SK-N-SH treated with all-trans-retinoic acid at 6 μM for 48 hours (cell line): ENCODE results near the gene IL17RD.
A peak's percentile ranks its signal among the peaks of the same experiment; 100 is the strongest.

Source experiments
- ATAC-seq: fragments of 200-7000 bp; cut with Tn5 transposase; 3 replicates; pipeline ENCODE4 v1.9.1; 2020; ENCODE audit warnings: mild to moderate bottlenecking, moderate library complexity
- ARNTL ChIP-seq: fragments of 450-650 bp; formaldehyde crosslinking; IDR thresholded peaks from 2 replicates; pipeline ENCODE4 v1.5.0; 2020; ENCODE audit warnings: low read depth, mild to moderate bottlenecking, moderate library complexity, borderline replicate concordance
- BACH2 ChIP-seq: fragments of 250-450 bp; sonication (Bioruptor Pico); IDR thresholded peaks from 2 replicates; pipeline ENCODE4 v1.9.0; 2021; ENCODE audit warnings: mild to moderate bottlenecking, borderline replicate concordance
- CSDC2 ChIP-seq: fragments of 250-450 bp; sonication (Bioruptor Pico); IDR thresholded peaks from 2 replicates; pipeline ENCODE4 v1.5.0; 2020; ENCODE audit warnings: mild to moderate bottlenecking, moderate library complexity
- ESRRG ChIP-seq: fragments of 250-450 bp; sonication (Bioruptor Pico); IDR thresholded peaks from 2 replicates; pipeline ENCODE4 v1.6.1; 2021; ENCODE audit warnings: mild to moderate bottlenecking
- GLIS3 ChIP-seq: fragments of 250-450 bp; sonication (Bioruptor Pico); IDR thresholded peaks from 2 replicates; pipeline ENCODE4 v1.5.0; 2020; ENCODE audit warnings: mild to moderate bottlenecking, moderate library complexity
- ISL1 ChIP-seq: fragments of 250-450 bp; sonication (Bioruptor Pico); IDR thresholded peaks from 2 replicates; pipeline ENCODE4 v2.1.2; 2022; ENCODE audit warnings: mild to moderate bottlenecking, moderate library complexity
- OSR1 ChIP-seq: fragments of 250-450 bp; sonication (Bioruptor Pico); IDR thresholded peaks from 2 replicates; pipeline ENCODE4 v1.8.0; 2022; ENCODE audit warnings: moderate library complexity, mild to moderate bottlenecking, inconsistent platforms
- PPARA ChIP-seq: fragments of 250-450 bp; sonication (Bioruptor Pico); IDR thresholded peaks from 2 replicates; pipeline ENCODE4 v1.5.0; 2020; ENCODE audit warnings: mild to moderate bottlenecking, borderline replicate concordance
- RARB ChIP-seq: fragments of 250-450 bp; sonication (Bioruptor Pico); IDR thresholded peaks from 2 replicates; pipeline ENCODE4 v1.8.0; 2021; ENCODE audit warnings: mild to moderate bottlenecking, moderate library complexity
- TOX ChIP-seq: fragments of 250-450 bp; sonication (Bioruptor Pico); IDR thresholded peaks from 2 replicates; pipeline ENCODE4 v1.8.0; 2021; ENCODE audit warnings: mild to moderate bottlenecking, moderate library complexity, borderline replicate concordance
- ZC3H10 ChIP-seq: fragments of 250-450 bp; sonication (Bioruptor Pico); IDR thresholded peaks from 2 replicates; pipeline ENCODE4 v1.5.1; 2021; ENCODE audit warnings: mild to moderate bottlenecking, moderate library complexity
- ZFP3 ChIP-seq: fragments of 250-450 bp; sonication (Bioruptor Pico); IDR thresholded peaks from 2 replicates; pipeline ENCODE4 v1.5.0; 2020; ENCODE audit warnings: mild to moderate bottlenecking, moderate library complexity
- ZFP30 ChIP-seq: fragments of 450-650 bp; formaldehyde crosslinking; IDR thresholded peaks from 2 replicates; pipeline ENCODE4 v1.5.0; 2022; ENCODE audit warnings: mild to moderate bottlenecking, moderate library complexity
- ZNF565 ChIP-seq: fragments of 450-650 bp; formaldehyde crosslinking; conservative IDR thresholded peaks from 2 replicates; pipeline ENCODE4 v1.5.0; 2020; ENCODE audit warnings: low read depth, mild to moderate bottlenecking, moderate library complexity
- ZNF70 ChIP-seq: fragments of 450-650 bp; formaldehyde crosslinking; IDR thresholded peaks from 2 replicates; pipeline ENCODE4 v1.5.0; 2020; ENCODE audit warnings: mild to moderate bottlenecking, moderate library complexity
- ZNF8 ChIP-seq: fragments of 450-650 bp; formaldehyde crosslinking; IDR thresholded peaks from 2 replicates; pipeline ENCODE4 v1.5.0; 2020; ENCODE audit warnings: mild to moderate bottlenecking, moderate library complexity
- TF ChIP-seq, protein P1 (sequence below): fragments of 250-450 bp; sonication (Bioruptor Pico); IDR thresholded peaks from 2 replicates; pipeline ENCODE4 v1.5.0; 2020; ENCODE audit warnings: mild to moderate bottlenecking, moderate library complexity
- TF ChIP-seq, protein P2 (sequence below): fragments of 250-450 bp; sonication (Bioruptor Pico); IDR thresholded peaks from 2 replicates; pipeline ENCODE4 v1.5.1; 2021; ENCODE audit warnings: mild to moderate bottlenecking, moderate library complexity
- TF ChIP-seq, protein P3 (sequence below): fragments of 250-450 bp; sonication (Bioruptor Pico); IDR thresholded peaks from 2 replicates; pipeline ENCODE4 v1.8.0; 2021; ENCODE audit warnings: low read depth, mild to moderate bottlenecking, moderate library complexity, borderline replicate concordance
- TF ChIP-seq, protein P4 (sequence below): fragments of 250-450 bp; sonication (Bioruptor Pico); IDR thresholded peaks from 2 replicates; pipeline ENCODE4 v1.5.1; 2020; ENCODE audit warnings: low read depth, mild to moderate bottlenecking, moderate library complexity
- TF ChIP-seq, protein P5 (sequence below): fragments of 250-450 bp; sonication (Bioruptor Pico); IDR thresholded peaks from 2 replicates; pipeline ENCODE4 v1.8.0; 2020; ENCODE audit warnings: mild to moderate bottlenecking, moderate library complexity, borderline replicate concordance

Gene IL17RD

DNA sequence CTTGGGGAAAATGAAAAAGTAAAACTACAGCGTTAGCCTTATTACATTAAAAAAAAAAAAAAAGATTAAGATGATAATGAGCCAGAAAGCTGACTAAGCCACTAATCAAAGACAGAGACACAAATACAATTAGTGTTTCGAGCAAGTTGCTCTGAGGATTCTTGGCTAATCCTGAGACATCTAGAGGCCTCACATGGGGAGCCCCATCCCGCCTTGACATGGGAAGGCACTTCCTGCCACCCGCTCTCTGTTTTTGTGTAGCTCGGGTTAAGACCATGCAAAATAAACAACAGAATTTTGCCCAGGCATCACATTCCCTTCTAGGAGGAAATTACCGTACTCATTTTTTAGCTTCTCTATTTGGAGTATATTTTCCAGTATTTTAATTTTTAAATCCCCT lies 19.4 kb upstream of the IL17RD start:
- TF ChIP-seq ESRRG, result no peak
- TF ChIP-seq, protein P1, sequence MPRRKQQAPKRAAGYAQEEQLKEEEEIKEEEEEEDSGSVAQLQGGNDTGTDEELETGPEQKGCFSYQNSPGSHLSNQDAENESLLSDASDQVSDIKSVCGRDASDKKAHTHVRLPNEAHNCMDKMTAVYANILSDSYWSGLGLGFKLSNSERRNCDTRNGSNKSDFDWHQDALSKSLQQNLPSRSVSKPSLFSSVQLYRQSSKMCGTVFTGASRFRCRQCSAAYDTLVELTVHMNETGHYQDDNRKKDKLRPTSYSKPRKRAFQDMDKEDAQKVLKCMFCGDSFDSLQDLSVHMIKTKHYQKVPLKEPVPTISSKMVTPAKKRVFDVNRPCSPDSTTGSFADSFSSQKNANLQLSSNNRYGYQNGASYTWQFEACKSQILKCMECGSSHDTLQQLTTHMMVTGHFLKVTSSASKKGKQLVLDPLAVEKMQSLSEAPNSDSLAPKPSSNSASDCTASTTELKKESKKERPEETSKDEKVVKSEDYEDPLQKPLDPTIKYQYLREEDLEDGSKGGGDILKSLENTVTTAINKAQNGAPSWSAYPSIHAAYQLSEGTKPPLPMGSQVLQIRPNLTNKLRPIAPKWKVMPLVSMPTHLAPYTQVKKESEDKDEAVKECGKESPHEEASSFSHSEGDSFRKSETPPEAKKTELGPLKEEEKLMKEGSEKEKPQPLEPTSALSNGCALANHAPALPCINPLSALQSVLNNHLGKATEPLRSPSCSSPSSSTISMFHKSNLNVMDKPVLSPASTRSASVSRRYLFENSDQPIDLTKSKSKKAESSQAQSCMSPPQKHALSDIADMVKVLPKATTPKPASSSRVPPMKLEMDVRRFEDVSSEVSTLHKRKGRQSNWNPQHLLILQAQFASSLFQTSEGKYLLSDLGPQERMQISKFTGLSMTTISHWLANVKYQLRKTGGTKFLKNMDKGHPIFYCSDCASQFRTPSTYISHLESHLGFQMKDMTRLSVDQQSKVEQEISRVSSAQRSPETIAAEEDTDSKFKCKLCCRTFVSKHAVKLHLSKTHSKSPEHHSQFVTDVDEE, result no peak
- TF ChIP-seq, protein P2, sequence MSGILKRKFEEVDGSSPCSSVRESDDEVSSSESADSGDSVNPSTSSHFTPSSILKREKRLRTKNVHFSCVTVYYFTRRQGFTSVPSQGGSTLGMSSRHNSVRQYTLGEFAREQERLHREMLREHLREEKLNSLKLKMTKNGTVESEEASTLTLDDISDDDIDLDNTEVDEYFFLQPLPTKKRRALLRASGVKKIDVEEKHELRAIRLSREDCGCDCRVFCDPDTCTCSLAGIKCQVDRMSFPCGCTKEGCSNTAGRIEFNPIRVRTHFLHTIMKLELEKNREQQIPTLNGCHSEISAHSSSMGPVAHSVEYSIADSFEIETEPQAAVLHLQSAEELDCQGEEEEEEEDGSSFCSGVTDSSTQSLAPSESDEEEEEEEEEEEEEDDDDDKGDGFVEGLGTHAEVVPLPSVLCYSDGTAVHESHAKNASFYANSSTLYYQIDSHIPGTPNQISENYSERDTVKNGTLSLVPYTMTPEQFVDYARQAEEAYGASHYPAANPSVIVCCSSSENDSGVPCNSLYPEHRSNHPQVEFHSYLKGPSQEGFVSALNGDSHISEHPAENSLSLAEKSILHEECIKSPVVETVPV (CRISPR knock-in tag), result no peak
- TF ChIP-seq ZNF70 (CRISPR knock-in tag), result no peak
- no peak for TF ChIP-seq PPARA
- TF ChIP-seq, protein P3, sequence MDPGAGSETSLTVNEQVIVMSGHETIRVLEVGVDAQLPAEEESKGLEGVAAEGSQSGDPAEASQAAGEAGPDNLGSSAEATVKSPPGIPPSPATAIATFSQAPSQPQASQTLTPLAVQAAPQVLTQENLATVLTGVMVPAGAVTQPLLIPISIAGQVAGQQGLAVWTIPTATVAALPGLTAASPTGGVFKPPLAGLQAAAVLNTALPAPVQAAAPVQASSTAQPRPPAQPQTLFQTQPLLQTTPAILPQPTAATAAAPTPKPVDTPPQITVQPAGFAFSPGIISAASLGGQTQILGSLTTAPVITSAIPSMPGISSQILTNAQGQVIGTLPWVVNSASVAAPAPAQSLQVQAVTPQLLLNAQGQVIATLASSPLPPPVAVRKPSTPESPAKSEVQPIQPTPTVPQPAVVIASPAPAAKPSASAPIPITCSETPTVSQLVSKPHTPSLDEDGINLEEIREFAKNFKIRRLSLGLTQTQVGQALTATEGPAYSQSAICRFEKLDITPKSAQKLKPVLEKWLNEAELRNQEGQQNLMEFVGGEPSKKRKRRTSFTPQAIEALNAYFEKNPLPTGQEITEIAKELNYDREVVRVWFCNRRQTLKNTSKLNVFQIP (CRISPR knock-in tag), result no peak
- no peak for TF ChIP-seq ZNF8 (CRISPR knock-in tag)
- TF ChIP-seq CSDC2, result no peak
- TF ChIP-seq, protein P4, sequence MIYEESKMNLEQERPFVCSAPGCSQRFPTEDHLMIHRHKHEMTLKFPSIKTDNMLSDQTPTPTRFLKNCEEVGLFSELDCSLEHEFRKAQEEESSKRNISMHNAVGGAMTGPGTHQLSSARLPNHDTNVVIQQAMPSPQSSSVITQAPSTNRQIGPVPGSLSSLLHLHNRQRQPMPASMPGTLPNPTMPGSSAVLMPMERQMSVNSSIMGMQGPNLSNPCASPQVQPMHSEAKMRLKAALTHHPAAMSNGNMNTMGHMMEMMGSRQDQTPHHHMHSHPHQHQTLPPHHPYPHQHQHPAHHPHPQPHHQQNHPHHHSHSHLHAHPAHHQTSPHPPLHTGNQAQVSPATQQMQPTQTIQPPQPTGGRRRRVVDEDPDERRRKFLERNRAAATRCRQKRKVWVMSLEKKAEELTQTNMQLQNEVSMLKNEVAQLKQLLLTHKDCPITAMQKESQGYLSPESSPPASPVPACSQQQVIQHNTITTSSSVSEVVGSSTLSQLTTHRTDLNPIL, result no peak
- no peak for TF ChIP-seq ZFP30 (CRISPR knock-in tag)
- TF ChIP-seq ISL1, result no peak
- TF ChIP-seq ZC3H10 (CRISPR knock-in tag), result no peak
- no peak for TF ChIP-seq ZNF565 (CRISPR knock-in tag)
- TF ChIP-seq TOX, result no peak
- TF ChIP-seq OSR1 (CRISPR knock-in tag), result no peak
- no peak for TF ChIP-seq GLIS3 (CRISPR knock-in tag)
- TF ChIP-seq ARNTL, result no peak
- TF ChIP-seq BACH2 (CRISPR knock-in tag), result no peak
- TF ChIP-seq, all 23 proteins: peak for 0

DNA sequence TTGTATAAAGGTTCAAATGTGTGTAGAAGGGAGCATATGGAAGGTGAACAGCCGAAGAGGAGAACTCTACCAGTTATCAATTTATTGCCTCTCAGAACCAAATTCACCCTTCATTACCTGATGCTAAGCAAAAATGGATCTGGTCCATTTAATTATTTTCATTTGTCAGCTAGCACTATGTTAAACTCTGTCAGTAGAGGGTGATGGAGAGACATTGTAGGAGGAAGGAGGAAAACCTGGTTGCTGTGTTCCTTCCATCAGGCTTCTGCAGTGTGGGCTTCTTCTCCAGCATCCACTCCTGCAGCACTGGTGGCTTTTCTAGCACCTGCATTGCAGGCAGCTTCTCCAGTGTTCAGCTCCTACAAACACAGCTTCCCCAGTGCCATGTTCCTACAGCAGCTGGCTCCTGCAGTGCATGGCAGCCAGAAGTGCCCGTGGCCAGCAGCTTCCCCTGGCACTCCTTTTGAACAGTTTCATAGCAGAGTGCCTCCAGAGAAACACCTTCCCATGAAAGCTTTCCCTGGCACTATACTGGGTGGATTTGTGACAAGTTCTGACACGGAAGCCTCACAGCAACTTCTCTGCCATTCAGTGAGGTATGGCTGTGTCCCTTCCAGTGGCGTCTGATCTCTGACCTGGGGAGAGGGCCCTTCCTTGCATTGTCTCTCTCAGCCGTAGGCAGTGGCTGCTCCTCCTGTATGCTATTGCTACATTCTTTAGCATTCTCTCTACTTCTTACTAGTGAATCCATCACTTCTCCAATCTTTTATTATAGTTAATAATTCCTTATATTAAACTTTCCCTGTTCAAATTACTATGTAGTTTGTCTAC lies 14.6 kb upstream of the IL17RD start:
- peak; percentile 87 for ATAC-seq
- TF ChIP-seq, protein P2 (CRISPR knock-in tag), result no peak
- TF ChIP-seq, protein P5, sequence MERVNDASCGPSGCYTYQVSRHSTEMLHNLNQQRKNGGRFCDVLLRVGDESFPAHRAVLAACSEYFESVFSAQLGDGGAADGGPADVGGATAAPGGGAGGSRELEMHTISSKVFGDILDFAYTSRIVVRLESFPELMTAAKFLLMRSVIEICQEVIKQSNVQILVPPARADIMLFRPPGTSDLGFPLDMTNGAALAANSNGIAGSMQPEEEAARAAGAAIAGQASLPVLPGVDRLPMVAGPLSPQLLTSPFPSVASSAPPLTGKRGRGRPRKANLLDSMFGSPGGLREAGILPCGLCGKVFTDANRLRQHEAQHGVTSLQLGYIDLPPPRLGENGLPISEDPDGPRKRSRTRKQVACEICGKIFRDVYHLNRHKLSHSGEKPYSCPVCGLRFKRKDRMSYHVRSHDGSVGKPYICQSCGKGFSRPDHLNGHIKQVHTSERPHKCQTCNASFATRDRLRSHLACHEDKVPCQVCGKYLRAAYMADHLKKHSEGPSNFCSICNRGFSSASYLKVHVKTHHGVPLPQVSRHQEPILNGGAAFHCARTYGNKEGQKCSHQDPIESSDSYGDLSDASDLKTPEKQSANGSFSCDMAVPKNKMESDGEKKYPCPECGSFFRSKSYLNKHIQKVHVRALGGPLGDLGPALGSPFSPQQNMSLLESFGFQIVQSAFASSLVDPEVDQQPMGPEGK (CRISPR knock-in tag), result no peak
- TF ChIP-seq ZNF8 (CRISPR knock-in tag), result no peak
- no peak for TF ChIP-seq OSR1 (CRISPR knock-in tag)
- TF ChIP-seq ZFP3, result no peak
- TF ChIP-seq RARB, result no peak
- TF ChIP-seq TOX, result no peak
- TF ChIP-seq, all 23 proteins: peak for 0

More for the DNA sequence above, 19.4 kb upstream of the IL17RD start:
- peak; percentile 58; the same call in 2 of the 3 replicates for ATAC-seq
